Hepatocyte (in vitro differentiated cells): ENCODE measurements around the gene MPST.

Source experiments
- CTCF ChIP-seq: fragments of 200-600 bp; sonication (generic); IDR thresholded peaks from 2 replicates; pipeline ENCODE4 v1.5.1; 2016; ENCODE audit warnings: antibody characterized with exemption, mild to moderate bottlenecking; ENCODE audit not compliant: poor library complexity
- EZH2 ChIP-seq: fragments of 200-600 bp; sonication (generic); IDR thresholded peaks from 2 replicates; pipeline ENCODE4 v1.6.1; 2016; ENCODE audit warnings: antibody characterized with exemption, mild to moderate bottlenecking, borderline replicate concordance
- EZH2phosphoT487 ChIP-seq: fragments of 200-600 bp; sonication (generic); IDR thresholded peaks from one replicate; pipeline ENCODE4 v1.6.1; 2018; ENCODE audit warnings: antibody characterized with exemption, mild to moderate bottlenecking, low read depth, moderate library complexity; ENCODE audit not compliant: unreplicated experiment, severe bottlenecking

DNA sequence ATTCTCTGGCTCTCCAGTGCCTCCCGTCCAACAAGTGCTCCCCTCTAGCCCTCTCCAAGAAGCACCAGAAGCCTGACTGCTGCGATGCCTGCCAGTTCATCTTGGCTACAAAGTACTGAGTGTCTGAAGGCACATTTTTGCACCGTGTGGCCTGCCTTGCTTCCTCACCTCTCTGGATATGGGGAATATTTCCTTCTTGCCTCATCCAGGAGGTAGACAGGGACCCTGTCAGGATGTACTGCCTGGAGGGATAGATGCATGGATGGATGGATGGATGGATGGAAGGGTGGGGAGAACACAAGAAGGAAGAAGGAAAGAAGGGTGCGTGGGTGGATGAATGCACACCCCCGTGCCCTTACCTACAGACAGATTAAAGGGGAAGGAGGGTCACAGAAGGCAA, 59.6 kb downstream of the MPST start:
- no peak for TF ChIP-seq EZH2phosphoT487
- TF ChIP-seq CTCF, result no peak
- TF ChIP-seq EZH2, result no peak
